ENCODE results near the gene MED29.

MED29 gene
- total RNA-seq, result 8.3 to 33.7 (median 22.3) reads per million in 18 experiments

- DNase-seq, result peak; percentile 99 to 100
These were observed at the start of gene MED29, which contains the start of gene PAF1 for GRCh38 chr19:39390751-39391437. MED29 (plus strand) TSS chr19:39391378; CDS start chr19:39391423, 45 bp downstream. PAF1 (minus strand) TSS chr19:39391106; CDS start chr19:39390864, 242 bp downstream.

- DNase-seq, result peak; percentile 98 to 99
These were observed 49.2 kb upstream of the MED29 start, which contains the start of gene SAMD4B for GRCh38 chr19:39341719-39342604. SAMD4B (plus strand) TSS chr19:39342421; CDS start chr19:39356894, 14,473 bp downstream.

GRCh38 chr19:39342647-39343305, 48.4 kb upstream of the MED29 start:
- no peak for DNase-seq

- DNase-seq, result no peak
These were observed 45.2 kb upstream of the MED29 start for GRCh38 chr19:39345956-39346355.

- DNase-seq, result no peak
These were observed 43.6 kb upstream of the MED29 start for GRCh38 chr19:39347332-39348164.

- DNase-seq, result no peak
These were observed 41.9 kb upstream of the MED29 start for GRCh38 chr19:39349326-39349725.

GRCh38 chr19:39350156-39350555, 41.0 kb upstream of the MED29 start:
- DNase-seq, result no peak

- peak in 1 of 2 donors; percentile 21 for DNase-seq
These were observed 39.6 kb upstream of the MED29 start for GRCh38 chr19:39351537-39352064.

GRCh38 chr19:39352381-39353255, 38.6 kb upstream of the MED29 start:
- no peak for DNase-seq

- no peak for DNase-seq
These were observed 35.9 kb upstream of the MED29 start for GRCh38 chr19:39355253-39355652.

GRCh38 chr19:39356073-39356472, 35.1 kb upstream of the MED29 start:
- no peak for DNase-seq

- no peak for DNase-seq
These were observed 34.5 kb upstream of the MED29 start for GRCh38 chr19:39356647-39357046.

GRCh38 chr19:39359026-39359425, 32.2 kb upstream of the MED29 start:
- no peak for DNase-seq

GRCh38 chr19:39360599-39360998, 30.6 kb upstream of the MED29 start:
- DNase-seq, result no peak

- DNase-seq, result no peak
These were observed 28.2 kb upstream of the MED29 start for GRCh38 chr19:39362682-39363657.

- DNase-seq, result no peak
These were observed 27.2 kb upstream of the MED29 start for GRCh38 chr19:39363901-39364457.

GRCh38 chr19:39365531-39365930, 25.6 kb upstream of the MED29 start:
- DNase-seq, result no peak

GRCh38 chr19:39369200-39369599, 22.0 kb upstream of the MED29 start:
- DNase-seq, result no peak

GRCh38 chr19:39370735-39371134, 20.4 kb upstream of the MED29 start:
- DNase-seq, result no peak

Measured in inflammatory macrophage (primary cell).